GM12874 (cell line): Measurements from ENCODE around the gene ZSCAN12.

Experiments used
- CTCF ChIP-seq: IDR thresholded peaks from 2 replicates; pipeline ENCODE4 v1.5.1; 2011; ENCODE audit warnings: low read depth, mild to moderate bottlenecking, control low read depth, low read length, moderate library complexity; ENCODE audit not compliant: insufficient read depth

Gene ZSCAN12

DNA sequence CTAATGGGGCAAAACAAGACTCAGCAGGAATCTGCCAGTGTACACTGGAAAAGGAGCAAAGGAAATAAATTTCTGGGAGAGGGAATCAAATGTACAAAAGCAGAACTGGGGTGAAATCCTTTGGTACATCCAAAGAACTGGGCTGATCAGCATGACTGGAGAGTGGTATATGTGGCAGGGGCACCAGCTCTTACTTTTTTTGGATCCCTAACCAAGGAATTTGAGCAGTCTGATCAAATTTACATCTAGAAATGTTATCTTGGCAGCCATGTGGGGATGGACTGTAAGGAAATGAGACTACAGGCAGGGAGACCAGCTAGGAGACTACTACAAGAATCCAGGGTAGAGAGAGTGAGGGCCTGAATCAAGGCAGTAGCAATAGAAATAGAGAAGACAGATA lies 62.4 kb downstream of the ZSCAN12 start:
- TF ChIP-seq CTCF, result no peak

- no peak for TF ChIP-seq CTCF
These were observed 63.0 kb downstream of the ZSCAN12 start for GRCh38 chr6:28336284-28337120.

- TF ChIP-seq CTCF, result no peak
These were observed 63.8 kb downstream of the ZSCAN12 start, which contains the start of gene ZSCAN31 for GRCh38 chr6:28335564-28336283. ZSCAN31 (minus strand) TSS chr6:28336148; CDS start chr6:28329683, 6,465 bp downstream.

DNA sequence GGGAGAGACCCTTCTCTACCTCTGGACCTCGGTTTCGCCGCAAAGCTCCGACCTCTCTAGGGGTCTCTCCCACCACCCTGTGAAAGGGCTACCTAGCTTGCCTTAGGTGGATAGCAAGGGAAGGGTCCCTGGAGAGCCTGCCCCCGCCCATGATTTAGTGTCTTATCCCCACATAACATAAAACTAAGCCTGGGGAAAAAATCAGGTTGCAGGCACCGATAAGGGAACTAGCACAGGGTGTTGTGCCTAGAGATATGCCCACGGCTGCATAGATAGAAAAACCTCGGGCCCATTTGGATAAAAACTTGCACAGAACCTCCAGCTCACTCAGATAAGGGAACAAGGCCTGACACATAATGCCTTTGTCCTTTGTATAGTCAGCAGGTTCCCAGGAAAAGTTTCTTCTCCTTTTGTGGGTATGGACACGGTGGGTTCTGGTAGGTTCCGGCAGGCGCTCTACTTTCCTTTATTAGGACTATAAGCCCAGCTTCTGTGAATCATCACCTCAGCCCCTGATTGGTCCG lies 64.4 kb downstream of the ZSCAN12 start:
- TF ChIP-seq CTCF, result no peak

GRCh38 chr6:28334286-28335039 lies 65.1 kb downstream of the ZSCAN12 start:
- no peak for TF ChIP-seq CTCF

DNA sequence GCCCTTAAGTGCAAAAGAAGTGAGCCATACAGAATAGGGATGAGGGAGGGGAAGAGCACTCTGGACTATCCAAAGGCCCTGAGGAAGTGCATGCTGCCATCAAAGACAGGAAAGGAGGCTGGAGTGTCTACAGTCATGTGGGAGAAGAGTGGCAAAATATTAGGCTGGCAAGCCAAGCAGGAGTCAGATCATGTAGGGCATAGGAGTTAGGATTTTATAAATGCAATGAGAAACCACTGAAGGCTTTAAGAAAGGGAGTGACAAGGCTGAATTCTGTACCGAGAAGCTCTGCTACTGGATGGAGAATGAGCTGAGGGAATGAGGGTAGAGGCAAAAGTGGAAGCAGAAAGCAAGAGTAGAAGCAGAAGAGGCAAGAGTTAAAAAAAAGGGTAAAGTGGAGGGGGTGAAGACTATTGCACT lies 65.9 kb downstream of the ZSCAN12 start:
- TF ChIP-seq CTCF, result no peak

GRCh38 chr6:28333047-28333446 lies 66.5 kb downstream of the ZSCAN12 start:
- TF ChIP-seq CTCF, result no peak
